ENCODE data around the gene STPG3. TPM values are rescaled to one million over a fixed set of nuclear protein-coding genes. Genes with fewer than 3 reads are reported as not detected.

STPG3 gene
- total and polyA plus RNA-seq, 2 of the 13 experiments (the other 11 are each of a cell fraction or from before 2014, with no cell fraction given), result not detected

DNA sequence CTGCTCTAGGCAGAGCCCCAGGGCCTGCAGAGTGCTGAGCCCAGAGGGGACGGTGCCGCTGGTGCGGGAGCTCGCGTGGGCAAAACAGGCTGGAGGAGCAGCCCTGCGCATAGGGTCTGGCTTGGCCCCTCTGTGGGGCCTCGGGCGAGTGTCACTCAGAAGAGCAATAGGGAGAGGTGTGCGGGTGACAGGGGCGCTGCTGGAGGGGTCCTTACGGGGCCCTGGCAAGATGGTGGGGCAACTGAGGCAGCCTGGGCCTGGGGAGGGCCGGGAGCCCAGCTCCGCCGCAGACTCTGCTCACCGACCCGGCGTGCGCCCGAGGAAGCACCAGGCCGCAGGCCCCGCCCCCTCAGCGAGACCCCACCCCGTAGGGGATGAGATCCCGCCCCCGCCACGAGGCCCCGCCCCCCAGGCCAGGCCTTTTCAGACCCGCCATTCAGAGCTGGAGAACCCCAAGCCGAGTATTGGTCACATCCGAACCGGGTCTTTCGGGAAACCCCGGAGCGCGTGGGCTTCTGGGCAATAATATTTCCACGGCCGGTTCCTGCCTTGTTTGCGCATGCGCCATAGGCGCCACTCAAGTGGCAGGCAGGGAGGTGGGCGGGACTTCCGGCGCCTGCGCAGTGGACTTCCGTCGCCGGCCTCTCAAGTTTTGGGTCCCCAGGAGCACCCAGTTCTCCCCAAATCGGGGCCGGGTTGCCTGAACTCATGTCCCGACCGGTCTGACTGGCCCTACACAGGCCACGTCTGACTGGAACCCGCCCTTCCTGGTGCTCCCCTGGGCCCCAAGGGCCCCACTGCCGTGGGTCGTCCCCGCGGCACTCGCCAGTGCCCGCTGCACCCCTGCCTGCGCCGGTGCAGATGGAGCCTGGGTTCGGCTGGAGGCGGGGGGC, 27.8 kb upstream of the STPG3 start (continued):
- TF ChIP-seq HCFC1 (IDR thresholded peaks at IDR 0.05; ENCODE audit: low read depth, low read length) (peak; percentile 37), HNRNPUL1 (IDR thresholded peaks at IDR 0.05; ENCODE audit: low read depth, low read length) (no peak), KAT7 (CRISPR knock-in tag; IDR thresholded peaks at IDR 0.05; ENCODE audit: borderline replicate concordance) (no peak), GZF1 (CRISPR knock-in tag; IDR thresholded peaks at IDR 0.05) (no peak), ZNF558 (CRISPR knock-in tag; IDR thresholded peaks at IDR 0.05; ENCODE audit: borderline replicate concordance) (0 out of 2 replicates have a peak, but pooled peaks have one; percentile 33), ZNF3 (CRISPR knock-in tag; IDR thresholded peaks at IDR 0.05) (no peak), ARID2 (CRISPR knock-in tag; IDR thresholded peaks at IDR 0.05; ENCODE audit: borderline replicate concordance) (no peak)
- TF ChIP-seq, protein P1, sequence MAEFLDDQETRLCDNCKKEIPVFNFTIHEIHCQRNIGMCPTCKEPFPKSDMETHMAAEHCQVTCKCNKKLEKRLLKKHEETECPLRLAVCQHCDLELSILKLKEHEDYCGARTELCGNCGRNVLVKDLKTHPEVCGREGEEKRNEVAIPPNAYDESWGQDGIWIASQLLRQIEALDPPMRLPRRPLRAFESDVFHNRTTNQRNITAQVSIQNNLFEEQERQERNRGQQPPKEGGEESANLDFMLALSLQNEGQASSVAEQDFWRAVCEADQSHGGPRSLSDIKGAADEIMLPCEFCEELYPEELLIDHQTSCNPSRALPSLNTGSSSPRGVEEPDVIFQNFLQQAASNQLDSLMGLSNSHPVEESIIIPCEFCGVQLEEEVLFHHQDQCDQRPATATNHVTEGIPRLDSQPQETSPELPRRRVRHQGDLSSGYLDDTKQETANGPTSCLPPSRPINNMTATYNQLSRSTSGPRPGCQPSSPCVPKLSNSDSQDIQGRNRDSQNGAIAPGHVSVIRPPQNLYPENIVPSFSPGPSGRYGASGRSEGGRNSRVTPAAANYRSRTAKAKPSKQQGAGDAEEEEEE (CRISPR knock-in tag; IDR thresholded peaks at IDR 0.05; ENCODE audit: borderline replicate concordance), result no peak; the same call in 1 of the 2 replicates
- TF ChIP-seq, protein P2, sequence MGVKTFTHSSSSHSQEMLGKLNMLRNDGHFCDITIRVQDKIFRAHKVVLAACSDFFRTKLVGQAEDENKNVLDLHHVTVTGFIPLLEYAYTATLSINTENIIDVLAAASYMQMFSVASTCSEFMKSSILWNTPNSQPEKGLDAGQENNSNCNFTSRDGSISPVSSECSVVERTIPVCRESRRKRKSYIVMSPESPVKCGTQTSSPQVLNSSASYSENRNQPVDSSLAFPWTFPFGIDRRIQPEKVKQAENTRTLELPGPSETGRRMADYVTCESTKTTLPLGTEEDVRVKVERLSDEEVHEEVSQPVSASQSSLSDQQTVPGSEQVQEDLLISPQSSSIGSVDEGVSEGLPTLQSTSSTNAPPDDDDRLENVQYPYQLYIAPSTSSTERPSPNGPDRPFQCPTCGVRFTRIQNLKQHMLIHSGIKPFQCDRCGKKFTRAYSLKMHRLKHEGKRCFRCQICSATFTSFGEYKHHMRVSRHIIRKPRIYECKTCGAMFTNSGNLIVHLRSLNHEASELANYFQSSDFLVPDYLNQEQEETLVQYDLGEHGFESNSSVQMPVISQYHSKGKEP (CRISPR knock-in tag; IDR thresholded peaks at IDR 0.05), result no peak
- TF ChIP-seq, protein P3, sequence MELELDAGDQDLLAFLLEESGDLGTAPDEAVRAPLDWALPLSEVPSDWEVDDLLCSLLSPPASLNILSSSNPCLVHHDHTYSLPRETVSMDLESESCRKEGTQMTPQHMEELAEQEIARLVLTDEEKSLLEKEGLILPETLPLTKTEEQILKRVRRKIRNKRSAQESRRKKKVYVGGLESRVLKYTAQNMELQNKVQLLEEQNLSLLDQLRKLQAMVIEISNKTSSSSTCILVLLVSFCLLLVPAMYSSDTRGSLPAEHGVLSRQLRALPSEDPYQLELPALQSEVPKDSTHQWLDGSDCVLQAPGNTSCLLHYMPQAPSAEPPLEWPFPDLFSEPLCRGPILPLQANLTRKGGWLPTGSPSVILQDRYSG (CRISPR knock-in tag; IDR thresholded peaks at IDR 0.05), result no peak
- TF ChIP-seq, protein P4, sequence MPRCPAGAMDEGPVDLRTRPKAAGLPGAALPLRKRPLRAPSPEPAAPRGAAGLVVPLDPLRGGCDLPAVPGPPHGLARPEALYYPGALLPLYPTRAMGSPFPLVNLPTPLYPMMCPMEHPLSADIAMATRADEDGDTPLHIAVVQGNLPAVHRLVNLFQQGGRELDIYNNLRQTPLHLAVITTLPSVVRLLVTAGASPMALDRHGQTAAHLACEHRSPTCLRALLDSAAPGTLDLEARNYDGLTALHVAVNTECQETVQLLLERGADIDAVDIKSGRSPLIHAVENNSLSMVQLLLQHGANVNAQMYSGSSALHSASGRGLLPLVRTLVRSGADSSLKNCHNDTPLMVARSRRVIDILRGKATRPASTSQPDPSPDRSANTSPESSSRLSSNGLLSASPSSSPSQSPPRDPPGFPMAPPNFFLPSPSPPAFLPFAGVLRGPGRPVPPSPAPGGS (CRISPR knock-in tag; IDR thresholded peaks at IDR 0.05), result no peak; the same call in 1 of the 2 replicates
- TF ChIP-seq, protein P5, sequence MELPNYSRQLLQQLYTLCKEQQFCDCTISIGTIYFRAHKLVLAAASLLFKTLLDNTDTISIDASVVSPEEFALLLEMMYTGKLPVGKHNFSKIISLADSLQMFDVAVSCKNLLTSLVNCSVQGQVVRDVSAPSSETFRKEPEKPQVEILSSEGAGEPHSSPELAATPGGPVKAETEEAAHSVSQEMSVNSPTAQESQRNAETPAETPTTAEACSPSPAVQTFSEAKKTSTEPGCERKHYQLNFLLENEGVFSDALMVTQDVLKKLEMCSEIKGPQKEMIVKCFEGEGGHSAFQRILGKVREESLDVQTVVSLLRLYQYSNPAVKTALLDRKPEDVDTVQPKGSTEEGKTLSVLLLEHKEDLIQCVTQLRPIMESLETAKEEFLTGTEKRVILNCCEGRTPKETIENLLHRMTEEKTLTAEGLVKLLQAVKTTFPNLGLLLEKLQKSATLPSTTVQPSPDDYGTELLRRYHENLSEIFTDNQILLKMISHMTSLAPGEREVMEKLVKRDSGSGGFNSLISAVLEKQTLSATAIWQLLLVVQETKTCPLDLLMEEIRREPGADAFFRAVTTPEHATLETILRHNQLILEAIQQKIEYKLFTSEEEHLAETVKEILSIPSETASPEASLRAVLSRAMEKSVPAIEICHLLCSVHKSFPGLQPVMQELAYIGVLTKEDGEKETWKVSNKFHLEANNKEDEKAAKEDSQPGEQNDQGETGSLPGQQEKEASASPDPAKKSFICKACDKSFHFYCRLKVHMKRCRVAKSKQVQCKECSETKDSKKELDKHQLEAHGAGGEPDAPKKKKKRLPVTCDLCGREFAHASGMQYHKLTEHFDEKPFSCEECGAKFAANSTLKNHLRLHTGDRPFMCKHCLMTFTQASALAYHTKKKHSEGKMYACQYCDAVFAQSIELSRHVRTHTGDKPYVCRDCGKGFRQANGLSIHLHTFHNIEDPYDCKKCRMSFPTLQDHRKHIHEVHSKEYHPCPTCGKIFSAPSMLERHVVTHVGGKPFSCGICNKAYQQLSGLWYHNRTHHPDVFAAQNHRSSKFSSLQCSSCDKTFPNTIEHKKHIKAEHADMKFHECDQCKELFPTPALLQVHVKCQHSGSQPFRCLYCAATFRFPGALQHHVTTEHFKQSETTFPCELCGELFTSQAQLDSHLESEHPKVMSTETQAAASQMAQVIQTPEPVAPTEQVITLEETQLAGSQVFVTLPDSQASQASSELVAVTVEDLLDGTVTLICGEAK (IDR thresholded peaks at IDR 0.05), result peak; percentile 59
- TF ChIP-seq, protein P5 (CRISPR knock-in tag; IDR thresholded peaks at IDR 0.05), result no peak; the same call in 1 of the 2 replicates

Measured in HepG2 (cell line).